Neural progenitor cell (in vitro differentiated cells): ENCODE measurements around the gene DHX35. TPM values are rescaled to one million over a fixed set of nuclear protein-coding genes. Genes with fewer than 3 reads are reported as not detected.

ENCODE experiments used
- DNase-seq: peaks from one replicate; pipeline ENCODE4 v3.0.0-alpha.2; 2016; ENCODE audit warnings: low spot score
- H2AFZ ChIP-seq: fragments of 200-600 bp; sonication (generic); replicated peaks from 2 replicates; pipeline ENCODE4 v1.6.1; 2016; ENCODE audit warnings: antibody characterized with exemption
- H3F3A ChIP-seq: fragments of 200-600 bp; sonication (generic); 2 replicates; pipeline ENCODE4 v1.6.1; 2016; ENCODE audit warnings: antibody characterized with exemption, low read depth
- H3K27ac ChIP-seq: fragments of 200-600 bp; sonication (generic); 2 replicates; pipeline ENCODE4 v1.5.1; 2016; ENCODE audit warnings: mild to moderate bottlenecking
- H3K27me3 ChIP-seq: fragments of 200-600 bp; sonication (generic); 2 replicates; pipeline ENCODE4 v1.6.1; 2016; ENCODE audit warnings: mild to moderate bottlenecking, moderate library complexity
- H3K36me3 ChIP-seq: fragments of 200-600 bp; sonication (generic); 2 replicates; pipeline ENCODE4 v1.5.1; 2016
- H3K4me1 ChIP-seq: fragments of 200-600 bp; sonication (generic); 2 replicates; pipeline ENCODE4 v1.6.1; 2016; ENCODE audit warnings: mixed run types
- H3K4me2 ChIP-seq: fragments of 200-600 bp; sonication (generic); 2 replicates; pipeline ENCODE4 v1.6.1; 2016
- H3K4me3 ChIP-seq: fragments of 200-600 bp; sonication (generic); 2 replicates; pipeline ENCODE4 v1.5.1; 2016
- H3K79me2 ChIP-seq: fragments of 200-600 bp; sonication (generic); 2 replicates; pipeline ENCODE4 v1.6.1; 2016; ENCODE audit warnings: low read depth
- H3K9ac ChIP-seq: fragments of 200-600 bp; sonication (generic); 2 replicates; pipeline ENCODE4 v1.6.1; 2016
- H3K9me3 ChIP-seq: fragments of 200-600 bp; sonication (generic); 2 replicates; pipeline ENCODE4 v1.5.1; 2016; ENCODE audit warnings: low read depth
- H4K20me1 ChIP-seq: fragments of 200-600 bp; sonication (generic); 2 replicates; pipeline ENCODE4 v1.6.1; 2016; ENCODE audit warnings: low read depth
- H3K27ac Mint-ChIP-seq: 3 replicates; pipeline ENCODE4 v1.8.0; 2021; ENCODE audit warnings: mixed read lengths
- H3K27me3 Mint-ChIP-seq: 2 replicates; pipeline ENCODE4 v1.8.0; 2022; ENCODE audit warnings: low read depth, mild to moderate bottlenecking, inconsistent platforms, moderate library complexity, mixed read lengths; ENCODE audit not compliant: insufficient read depth
- H3K36me3 Mint-ChIP-seq: 3 replicates; pipeline ENCODE4 v1.8.0; 2021; ENCODE audit warnings: mixed read lengths
- H3K4me1 Mint-ChIP-seq: 3 replicates; pipeline ENCODE4 v1.8.0; 2021; ENCODE audit warnings: mixed read lengths
- H3K4me3 Mint-ChIP-seq: 3 replicates; pipeline ENCODE4 v1.8.0; 2021; ENCODE audit warnings: mild to moderate bottlenecking, moderate library complexity, mixed read lengths
- H3K9me3 Mint-ChIP-seq: 3 replicates; pipeline ENCODE4 v1.8.0; 2020; ENCODE audit warnings: mixed read lengths
- CTCF ChIP-seq: fragments of 200-600 bp; sonication (generic); IDR thresholded peaks from 2 replicates; pipeline ENCODE4 v1.5.1; 2017; ENCODE audit warnings: antibody characterized with exemption, mild to moderate bottlenecking
- EZH2 ChIP-seq: fragments of 200-600 bp; sonication (generic); IDR thresholded peaks from 2 replicates; pipeline ENCODE4 v1.6.1; 2017; ENCODE audit warnings: antibody characterized with exemption, mild to moderate bottlenecking, moderate library complexity
- EZH2phosphoT487 ChIP-seq: fragments of 200-600 bp; sonication (generic); IDR thresholded peaks from 2 replicates; pipeline ENCODE4 v1.6.1; 2017; ENCODE audit warnings: antibody characterized with exemption
- total RNA-seq: library from RNA; depleted of rRNA; stranded (reverse); fragments of >200 nt; gene quantifications from 2 replicates; pipeline ENCODE4 v1.2.3, GENCODE V29; 2015; ENCODE audit warnings: low replicate concordance

DHX35 gene
- total RNA-seq, 1 donor from 2014 or later = 22.5 TPM

DNA sequence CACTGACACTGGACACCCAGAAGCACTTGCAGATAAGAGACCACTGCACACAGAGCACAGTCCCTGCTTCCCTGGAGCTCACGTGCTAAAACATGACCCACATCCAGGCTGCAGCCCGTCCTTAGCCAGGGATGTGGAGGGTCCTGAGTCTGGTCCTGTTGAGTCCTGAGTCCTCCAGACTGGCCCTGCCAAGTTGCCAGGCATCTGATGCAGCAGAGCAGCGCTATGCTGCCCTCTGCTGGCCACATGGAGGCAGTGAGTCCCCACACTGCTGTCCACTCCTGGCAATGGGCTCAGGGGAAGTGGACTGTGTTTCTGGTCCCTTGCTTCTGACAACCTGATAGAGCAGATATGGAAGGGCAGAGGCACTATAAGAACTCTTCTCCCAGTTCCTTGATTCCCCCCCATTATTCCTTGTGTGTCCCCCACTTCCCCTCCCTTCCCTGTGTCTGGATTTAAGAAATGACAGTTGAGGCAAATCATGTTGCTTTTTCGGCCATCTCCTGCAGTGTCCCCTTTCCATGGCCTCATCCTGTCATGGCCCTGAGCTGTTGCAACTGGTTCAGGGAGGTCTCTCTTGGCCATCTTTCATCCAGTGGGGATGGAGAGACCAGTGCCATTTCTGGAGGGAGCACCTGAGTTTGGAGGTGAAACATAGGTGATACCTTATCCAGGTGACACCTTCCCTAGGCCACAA is 86.0 kb downstream of the DHX35 start:
- Histone ChIP-seq H3K4me1 (no peaks in the 10 kb centered on the region), H3K27ac (no peak overlapping the region), H3K9ac (no peak overlapping the region), H3F3A (no peaks in the 10 kb centered on the region), H3K9me3 (no peaks in the 10 kb centered on the region), H3K27me3 (peaks cover 14% of the 10 kb centered on the region), H2AFZ (no peak overlapping the region), H3K4me2 (no peak overlapping the region), H3K36me3 (no peaks in the 10 kb centered on the region), H3K79me2 (no peaks in the 10 kb centered on the region), H3K4me3 (no peak overlapping the region), H4K20me1 (no peaks in the 10 kb centered on the region)
- peak; percentile 88 for DNase-seq
- Mint-ChIP-seq H3K4me3 (no peak overlapping the region), H3K4me1 (peaks cover 9% of the 10 kb centered on the region), H3K27me3 (no peaks in the 10 kb centered on the region), H3K27ac (no peak overlapping the region), H3K36me3 (peaks cover 2% of the 10 kb centered on the region), H3K9me3 (no peaks in the 10 kb centered on the region)
- TF ChIP-seq CTCF = peak; percentile 95
- TF ChIP-seq EZH2 = no peak

- Histone ChIP-seq H3K36me3 (no peaks in the 10 kb centered on the region), H2AFZ (no peak overlapping the region), H3K4me2 (peak overlapping the region; percentile 86), H4K20me1 (no peaks in the 10 kb centered on the region), H3F3A (no peaks in the 10 kb centered on the region), H3K79me2 (no peaks in the 10 kb centered on the region), H3K4me1 (no peaks in the 10 kb centered on the region), H3K27me3 (peaks cover 14% of the 10 kb centered on the region), H3K27ac (no peak overlapping the region), H3K9ac (no peak overlapping the region), H3K9me3 (no peaks in the 10 kb centered on the region), H3K4me3 (no peak overlapping the region)
- H3K36me3 Mint-ChIP-seq = peaks cover 2% of the 10 kb centered on the region
- H3K4me3 Mint-ChIP-seq = peak overlapping the region; percentile 85
- peaks cover 9% of the 10 kb centered on the region for H3K4me1 Mint-ChIP-seq
- no peak for DNase-seq
- peaks cover 2% of the 10 kb centered on the region for H3K27me3 Mint-ChIP-seq
- no peaks in the 10 kb centered on the region for H3K9me3 Mint-ChIP-seq
- no peak for TF ChIP-seq CTCF
- TF ChIP-seq EZH2phosphoT487 = no peak
- no peak for TF ChIP-seq EZH2
- no peak overlapping the region for H3K27ac Mint-ChIP-seq
Observed at GRCh38 chr20:39049148-39049547, 87.0 kb downstream of the DHX35 start.

DNA sequence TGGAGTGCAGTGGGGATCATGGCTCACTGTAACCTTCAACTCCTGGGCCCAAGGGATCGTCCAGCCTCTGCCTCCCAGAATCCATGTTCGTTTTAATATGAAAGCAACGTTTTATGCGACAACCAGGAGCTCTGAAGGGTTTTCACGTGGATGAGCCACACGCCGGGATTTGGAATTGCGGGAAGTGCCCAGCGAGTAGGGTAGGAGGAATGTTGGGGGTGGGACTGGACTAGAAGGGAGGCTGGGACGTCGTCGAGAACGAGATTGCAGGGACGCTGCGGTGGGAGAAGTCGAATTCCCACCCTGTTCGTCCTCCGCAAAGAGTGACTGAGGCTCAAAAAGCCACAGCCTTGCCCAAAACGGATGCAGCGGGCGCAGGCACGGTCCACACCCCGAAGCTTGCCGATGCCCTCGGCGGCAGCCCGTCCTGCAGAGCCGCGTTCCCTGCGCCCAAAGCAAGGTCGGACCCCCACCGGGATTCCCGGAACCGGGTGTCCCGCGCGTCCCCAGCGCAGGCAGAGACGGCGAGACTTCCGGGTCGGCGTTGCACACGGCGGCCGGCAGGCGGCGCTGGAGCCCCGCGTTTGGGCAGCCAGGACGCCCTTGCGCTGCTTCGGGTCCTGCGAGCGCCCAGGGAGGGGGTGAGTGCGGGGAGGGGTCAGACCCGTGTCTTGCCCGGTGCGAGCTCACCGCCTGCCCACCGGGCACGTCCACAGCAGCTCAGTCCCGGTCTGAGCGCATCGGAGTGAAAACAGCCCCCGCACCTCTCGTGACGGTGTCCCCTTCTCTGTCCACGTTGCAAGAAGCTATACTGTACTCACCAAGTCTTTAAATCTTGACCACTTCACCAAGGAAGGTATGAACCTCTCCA is 87.8 kb downstream of the DHX35 start:
- Histone ChIP-seq H3K79me2 (no peaks in the 10 kb centered on the region), H3K4me2 (peak overlapping the region; percentile 86), H3K27ac (no peak overlapping the region), H4K20me1 (no peaks in the 10 kb centered on the region), H2AFZ (peak overlapping the region; percentile 98), H3K36me3 (no peaks in the 10 kb centered on the region), H3K9me3 (no peaks in the 10 kb centered on the region), H3K9ac (no peak overlapping the region), H3K27me3 (peaks cover 14% of the 10 kb centered on the region), H3K4me1 (no peaks in the 10 kb centered on the region), H3F3A (no peaks in the 10 kb centered on the region), H3K4me3 (peak overlapping the region; percentile 60)
- TF ChIP-seq CTCF (peak; percentile 97), EZH2phosphoT487 (no peak), EZH2 (peak; percentile 12)
- no peaks in the 10 kb centered on the region for H3K9me3 Mint-ChIP-seq
- no peak overlapping the region for H3K27ac Mint-ChIP-seq
- peak overlapping the region; percentile 85 for H3K4me3 Mint-ChIP-seq
- H3K27me3 Mint-ChIP-seq = peaks cover 2% of the 10 kb centered on the region
- H3K4me1 Mint-ChIP-seq = peaks cover 9% of the 10 kb centered on the region
- H3K36me3 Mint-ChIP-seq = no peaks in the 10 kb centered on the region
- DNase-seq = peak; percentile 90
